ENCODE measurements around the gene SLC30A7. TPM values are rescaled to one million over a fixed set of nuclear protein-coding genes. Genes with fewer than 3 reads are reported as not detected.

Gene SLC30A7
- total and polyA plus RNA-seq, 2 of the 13 experiments (the other 11 are each of a cell fraction or from before 2014, with no cell fraction given), result 8.3 to 40.8 TPM

DNA sequence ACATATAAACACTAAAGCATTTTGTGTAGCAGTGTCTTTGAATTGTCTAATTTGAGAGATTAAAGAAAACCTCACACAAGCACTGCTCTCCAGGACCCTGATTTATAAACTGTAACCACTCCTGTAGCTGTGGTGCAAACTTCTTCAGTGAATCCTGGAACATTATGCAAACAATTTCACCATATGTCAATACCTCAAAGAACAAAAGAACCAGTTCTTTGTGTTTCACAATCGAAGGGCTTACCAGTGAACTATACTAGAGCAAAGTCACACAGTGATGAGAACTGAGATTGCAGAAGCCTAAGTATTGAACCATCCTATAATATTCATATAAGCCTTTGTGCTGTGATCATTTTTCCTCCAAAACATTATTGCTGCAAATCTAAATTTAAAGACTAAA is 108.2 kb downstream of the SLC30A7 start (continued):
- TF ChIP-seq, protein P1, sequence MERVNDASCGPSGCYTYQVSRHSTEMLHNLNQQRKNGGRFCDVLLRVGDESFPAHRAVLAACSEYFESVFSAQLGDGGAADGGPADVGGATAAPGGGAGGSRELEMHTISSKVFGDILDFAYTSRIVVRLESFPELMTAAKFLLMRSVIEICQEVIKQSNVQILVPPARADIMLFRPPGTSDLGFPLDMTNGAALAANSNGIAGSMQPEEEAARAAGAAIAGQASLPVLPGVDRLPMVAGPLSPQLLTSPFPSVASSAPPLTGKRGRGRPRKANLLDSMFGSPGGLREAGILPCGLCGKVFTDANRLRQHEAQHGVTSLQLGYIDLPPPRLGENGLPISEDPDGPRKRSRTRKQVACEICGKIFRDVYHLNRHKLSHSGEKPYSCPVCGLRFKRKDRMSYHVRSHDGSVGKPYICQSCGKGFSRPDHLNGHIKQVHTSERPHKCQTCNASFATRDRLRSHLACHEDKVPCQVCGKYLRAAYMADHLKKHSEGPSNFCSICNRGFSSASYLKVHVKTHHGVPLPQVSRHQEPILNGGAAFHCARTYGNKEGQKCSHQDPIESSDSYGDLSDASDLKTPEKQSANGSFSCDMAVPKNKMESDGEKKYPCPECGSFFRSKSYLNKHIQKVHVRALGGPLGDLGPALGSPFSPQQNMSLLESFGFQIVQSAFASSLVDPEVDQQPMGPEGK (CRISPR knock-in tag; IDR thresholded peaks at IDR 0.05), result 0 out of 2 replicates have a peak, but pooled peaks have one; percentile 12
- TF ChIP-seq GATAD2A (CRISPR knock-in tag; IDR thresholded peaks at IDR 0.05) (peak; percentile 99), ZNF292 (CRISPR knock-in tag; IDR thresholded peaks at IDR 0.05; ENCODE audit: borderline replicate concordance, low read depth) (peak; percentile 35; the same call in 1 of the 2 replicates), SRF (IDR thresholded peaks at IDR 0.05; ENCODE audit: low read depth, low read length) (no peak), ZNF430 (CRISPR knock-in tag; IDR thresholded peaks at IDR 0.05) (no peak), IRF2 (CRISPR knock-in tag; IDR thresholded peaks at IDR 0.05) (peak; percentile 68; the same call in 1 of the 2 replicates), ZNF33B (CRISPR knock-in tag; IDR thresholded peaks at IDR 0.05) (no peak), TEAD3 (CRISPR knock-in tag; optimal IDR thresholded peaks at IDR 0.05; ENCODE audit: borderline replicate concordance) (peak; percentile 69), FLYWCH1 (CRISPR knock-in tag; IDR thresholded peaks at IDR 0.05) (no peak), ZNF24 (IDR thresholded peaks at IDR 0.05) (0 out of 2 replicates have a peak, but pooled peaks have one; percentile 46), TBX3 (IDR thresholded peaks at IDR 0.05; ENCODE audit: borderline replicate concordance) (peak; percentile 46; the same call in 1 of the 2 replicates), SALL1 (CRISPR knock-in tag; IDR thresholded peaks at IDR 0.05) (peak; percentile 73; the same call in 1 of the 2 replicates), EED (CRISPR knock-in tag; IDR thresholded peaks at IDR 0.05) (no peak)
- TF ChIP-seq, protein P2, sequence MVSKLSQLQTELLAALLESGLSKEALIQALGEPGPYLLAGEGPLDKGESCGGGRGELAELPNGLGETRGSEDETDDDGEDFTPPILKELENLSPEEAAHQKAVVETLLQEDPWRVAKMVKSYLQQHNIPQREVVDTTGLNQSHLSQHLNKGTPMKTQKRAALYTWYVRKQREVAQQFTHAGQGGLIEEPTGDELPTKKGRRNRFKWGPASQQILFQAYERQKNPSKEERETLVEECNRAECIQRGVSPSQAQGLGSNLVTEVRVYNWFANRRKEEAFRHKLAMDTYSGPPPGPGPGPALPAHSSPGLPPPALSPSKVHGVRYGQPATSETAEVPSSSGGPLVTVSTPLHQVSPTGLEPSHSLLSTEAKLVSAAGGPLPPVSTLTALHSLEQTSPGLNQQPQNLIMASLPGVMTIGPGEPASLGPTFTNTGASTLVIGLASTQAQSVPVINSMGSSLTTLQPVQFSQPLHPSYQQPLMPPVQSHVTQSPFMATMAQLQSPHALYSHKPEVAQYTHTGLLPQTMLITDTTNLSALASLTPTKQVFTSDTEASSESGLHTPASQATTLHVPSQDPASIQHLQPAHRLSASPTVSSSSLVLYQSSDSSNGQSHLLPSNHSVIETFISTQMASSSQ (IDR thresholded peaks at IDR 0.05; ENCODE audit: low read depth), result peak; percentile 63
- TF ChIP-seq, protein P2 (CRISPR knock-in tag; IDR thresholded peaks at IDR 0.05; ENCODE audit: borderline replicate concordance), result peak; percentile 63; the same call in 1 of the 2 replicates
- TF ChIP-seq, protein P3, sequence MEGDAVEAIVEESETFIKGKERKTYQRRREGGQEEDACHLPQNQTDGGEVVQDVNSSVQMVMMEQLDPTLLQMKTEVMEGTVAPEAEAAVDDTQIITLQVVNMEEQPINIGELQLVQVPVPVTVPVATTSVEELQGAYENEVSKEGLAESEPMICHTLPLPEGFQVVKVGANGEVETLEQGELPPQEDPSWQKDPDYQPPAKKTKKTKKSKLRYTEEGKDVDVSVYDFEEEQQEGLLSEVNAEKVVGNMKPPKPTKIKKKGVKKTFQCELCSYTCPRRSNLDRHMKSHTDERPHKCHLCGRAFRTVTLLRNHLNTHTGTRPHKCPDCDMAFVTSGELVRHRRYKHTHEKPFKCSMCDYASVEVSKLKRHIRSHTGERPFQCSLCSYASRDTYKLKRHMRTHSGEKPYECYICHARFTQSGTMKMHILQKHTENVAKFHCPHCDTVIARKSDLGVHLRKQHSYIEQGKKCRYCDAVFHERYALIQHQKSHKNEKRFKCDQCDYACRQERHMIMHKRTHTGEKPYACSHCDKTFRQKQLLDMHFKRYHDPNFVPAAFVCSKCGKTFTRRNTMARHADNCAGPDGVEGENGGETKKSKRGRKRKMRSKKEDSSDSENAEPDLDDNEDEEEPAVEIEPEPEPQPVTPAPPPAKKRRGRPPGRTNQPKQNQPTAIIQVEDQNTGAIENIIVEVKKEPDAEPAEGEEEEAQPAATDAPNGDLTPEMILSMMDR (CRISPR knock-in tag; IDR thresholded peaks at IDR 0.05), result no peak
- TF ChIP-seq, protein P4, sequence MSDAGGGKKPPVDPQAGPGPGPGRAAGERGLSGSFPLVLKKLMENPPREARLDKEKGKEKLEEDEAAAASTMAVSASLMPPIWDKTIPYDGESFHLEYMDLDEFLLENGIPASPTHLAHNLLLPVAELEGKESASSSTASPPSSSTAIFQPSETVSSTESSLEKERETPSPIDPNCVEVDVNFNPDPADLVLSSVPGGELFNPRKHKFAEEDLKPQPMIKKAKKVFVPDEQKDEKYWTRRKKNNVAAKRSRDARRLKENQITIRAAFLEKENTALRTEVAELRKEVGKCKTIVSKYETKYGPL (CRISPR knock-in tag; IDR thresholded peaks at IDR 0.05), result peak; percentile 63; the same call in 1 of the 2 replicates
- TF ChIP-seq, protein P5, sequence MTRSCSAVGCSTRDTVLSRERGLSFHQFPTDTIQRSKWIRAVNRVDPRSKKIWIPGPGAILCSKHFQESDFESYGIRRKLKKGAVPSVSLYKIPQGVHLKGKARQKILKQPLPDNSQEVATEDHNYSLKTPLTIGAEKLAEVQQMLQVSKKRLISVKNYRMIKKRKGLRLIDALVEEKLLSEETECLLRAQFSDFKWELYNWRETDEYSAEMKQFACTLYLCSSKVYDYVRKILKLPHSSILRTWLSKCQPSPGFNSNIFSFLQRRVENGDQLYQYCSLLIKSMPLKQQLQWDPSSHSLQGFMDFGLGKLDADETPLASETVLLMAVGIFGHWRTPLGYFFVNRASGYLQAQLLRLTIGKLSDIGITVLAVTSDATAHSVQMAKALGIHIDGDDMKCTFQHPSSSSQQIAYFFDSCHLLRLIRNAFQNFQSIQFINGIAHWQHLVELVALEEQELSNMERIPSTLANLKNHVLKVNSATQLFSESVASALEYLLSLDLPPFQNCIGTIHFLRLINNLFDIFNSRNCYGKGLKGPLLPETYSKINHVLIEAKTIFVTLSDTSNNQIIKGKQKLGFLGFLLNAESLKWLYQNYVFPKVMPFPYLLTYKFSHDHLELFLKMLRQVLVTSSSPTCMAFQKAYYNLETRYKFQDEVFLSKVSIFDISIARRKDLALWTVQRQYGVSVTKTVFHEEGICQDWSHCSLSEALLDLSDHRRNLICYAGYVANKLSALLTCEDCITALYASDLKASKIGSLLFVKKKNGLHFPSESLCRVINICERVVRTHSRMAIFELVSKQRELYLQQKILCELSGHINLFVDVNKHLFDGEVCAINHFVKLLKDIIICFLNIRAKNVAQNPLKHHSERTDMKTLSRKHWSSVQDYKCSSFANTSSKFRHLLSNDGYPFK (CRISPR knock-in tag; IDR thresholded peaks at IDR 0.05; ENCODE audit: borderline replicate concordance), result no peak
- TF ChIP-seq, protein P6, sequence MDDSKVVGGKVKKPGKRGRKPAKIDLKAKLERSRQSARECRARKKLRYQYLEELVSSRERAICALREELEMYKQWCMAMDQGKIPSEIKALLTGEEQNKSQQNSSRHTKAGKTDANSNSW (CRISPR knock-in tag; IDR thresholded peaks at IDR 0.05; ENCODE audit: borderline replicate concordance), result no peak
